Stimulated activated CD8-positive, alpha-beta memory T cell treated with anti-CD3 and anti-CD28 coated beads, Interleukin-4, amount 100 ng/mL, for 48 hours (primary cell): ENCODE results near the gene BABAM2.
"Not testable (repeated sequence)": the region's sequence is repeated elsewhere in the genome, so short reads cannot be mapped to it uniquely, and the experiment has no call there.

Experiments used
- DNase-seq: peaks from one replicate; pipeline ENCODE4 v3.0.0-alpha.2; 2020

Gene BABAM2

DNA sequence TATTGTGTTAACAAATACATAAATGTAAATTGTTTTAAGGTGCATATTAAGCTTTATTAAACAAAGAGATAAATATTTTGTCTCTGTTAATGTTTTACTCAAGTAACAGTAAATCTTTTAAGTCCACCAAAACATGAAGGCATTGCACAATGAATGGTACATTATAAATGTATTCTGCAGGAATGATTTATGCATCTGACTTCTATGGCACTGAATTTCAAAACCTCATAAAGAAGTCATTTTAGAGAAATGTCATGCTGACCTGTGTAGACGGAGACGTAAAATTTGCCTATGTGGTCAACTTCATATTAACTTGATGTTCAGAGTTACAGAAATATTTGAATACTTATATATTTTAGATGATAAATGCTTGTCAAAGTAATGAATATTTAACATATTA is 194.7 kb downstream of the BABAM2 start:
- DNase-seq, result no peak

- DNase-seq, result no peak
Measured at GRCh38 chr2:28086611-28087010, 196.1 kb downstream of the BABAM2 start.

DNA sequence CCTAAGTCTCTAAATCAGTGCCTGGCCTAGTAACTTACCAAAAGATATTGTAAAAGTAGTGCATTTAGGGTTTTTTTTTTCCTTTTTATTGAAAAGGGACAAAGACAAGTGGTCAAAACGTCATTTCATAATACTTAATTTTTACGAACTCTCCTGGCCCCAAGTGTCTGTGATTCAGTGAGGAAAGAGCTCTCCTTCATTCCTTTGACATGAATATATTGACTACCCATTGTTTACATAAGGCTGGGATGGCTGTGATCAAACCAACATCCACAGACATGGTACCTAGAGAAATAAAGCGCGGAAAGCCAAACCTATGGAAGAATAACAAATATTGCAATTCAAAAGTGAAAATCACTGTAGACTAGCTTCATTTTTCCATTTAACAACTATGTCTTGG is 198.4 kb downstream of the BABAM2 start:
- no peak for DNase-seq

GRCh38 chr2:28089486-28089885 is 199.0 kb downstream of the BABAM2 start:
- no peak for DNase-seq

- no peak for DNase-seq
Measured at GRCh38 chr2:28093308-28093707, 202.8 kb downstream of the BABAM2 start.

- DNase-seq, result no peak
Measured at GRCh38 chr2:28093768-28094167, 203.2 kb downstream of the BABAM2 start.

- no peak for DNase-seq
Measured at GRCh38 chr2:28094739-28095138, 204.2 kb downstream of the BABAM2 start.

DNA sequence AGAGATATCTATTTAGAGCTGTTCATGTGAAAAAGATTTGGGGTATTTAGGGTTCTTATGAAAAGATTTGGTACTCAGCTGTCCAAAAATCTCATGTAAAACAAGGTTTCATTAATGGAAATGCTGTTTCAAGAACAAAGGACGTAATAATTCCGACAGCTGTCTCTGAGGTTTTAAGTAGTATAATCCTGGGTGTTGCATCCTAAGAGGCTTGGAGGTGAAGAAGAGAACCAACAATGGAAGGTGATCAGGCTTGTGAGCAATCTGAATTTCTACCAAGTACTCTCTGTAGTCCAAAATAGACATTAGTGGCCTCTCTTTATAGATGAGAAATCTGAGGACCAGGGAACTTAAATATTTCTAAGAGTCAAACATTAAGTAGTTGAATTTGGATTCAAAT is 205.1 kb downstream of the BABAM2 start:
- no peak for DNase-seq

GRCh38 chr2:28096421-28096820 is 205.9 kb downstream of the BABAM2 start:
- no peak for DNase-seq

GRCh38 chr2:28098501-28099225 is 208.1 kb downstream of the BABAM2 start:
- no peak for DNase-seq

- no peak for DNase-seq
Measured at GRCh38 chr2:28101123-28101522, 210.6 kb downstream of the BABAM2 start.

- no peak for DNase-seq
Measured at GRCh38 chr2:28101892-28102291, 211.4 kb downstream of the BABAM2 start.

GRCh38 chr2:28102455-28102874 is 211.9 kb downstream of the BABAM2 start:
- DNase-seq, result no peak

DNA sequence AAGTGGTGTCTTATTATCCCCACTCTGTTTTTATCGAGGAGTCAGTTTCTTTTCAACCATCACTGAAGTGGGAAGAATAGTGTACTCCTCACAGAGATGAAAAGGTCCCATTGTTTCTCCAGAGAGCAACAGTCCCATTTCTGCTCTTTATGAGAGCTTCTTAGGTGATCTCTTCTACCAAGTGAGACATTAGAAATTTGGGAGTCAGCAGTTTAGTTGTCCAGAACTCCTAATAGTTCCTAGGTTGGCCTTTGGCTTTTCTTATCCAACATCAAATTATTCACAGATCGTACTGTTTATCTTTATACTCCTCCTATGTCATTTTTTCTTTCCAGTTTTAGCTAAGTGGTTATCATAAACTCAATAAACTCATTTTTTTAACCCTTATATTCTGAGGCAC is 213.1 kb downstream of the BABAM2 start:
- no peak for DNase-seq

DNA sequence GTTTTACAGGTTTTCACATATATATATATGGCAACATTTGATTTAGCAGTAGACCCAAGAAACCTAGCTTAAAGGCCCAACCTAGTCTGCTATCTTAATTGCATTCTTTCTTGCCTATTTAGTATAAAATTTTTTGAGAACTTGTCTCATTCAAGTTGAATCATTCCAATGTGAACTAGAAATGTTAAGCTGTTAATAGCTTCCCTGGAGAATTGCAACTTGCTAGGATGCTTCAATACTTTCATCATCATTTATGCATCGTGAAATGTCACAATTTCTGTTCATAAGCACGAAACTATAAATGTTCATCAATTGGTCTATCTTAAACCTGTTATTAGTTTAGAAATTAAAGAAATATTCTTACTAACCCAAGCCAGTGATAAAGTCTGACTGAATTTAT is 217.6 kb downstream of the BABAM2 start:
- DNase-seq, result no peak

DNA sequence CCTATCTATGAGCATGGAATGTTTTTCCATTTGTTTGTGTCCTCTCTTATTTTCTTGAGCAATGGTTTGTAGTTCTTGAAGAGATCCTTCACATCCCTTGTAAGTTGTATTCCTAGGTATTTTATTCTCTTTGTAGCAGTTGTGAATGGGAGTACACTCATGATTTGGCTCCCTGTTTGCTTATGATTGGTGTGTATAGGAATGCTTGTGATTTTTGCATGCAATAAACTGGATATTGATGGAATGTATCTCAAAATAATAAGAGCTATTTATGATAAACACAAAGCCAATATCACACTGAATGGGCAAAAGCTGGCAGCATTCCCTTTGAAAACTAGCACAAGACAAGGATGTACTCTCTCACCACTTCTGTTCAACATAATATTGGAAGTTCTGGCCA is 223.2 kb downstream of the BABAM2 start:
- DNase-seq, result not testable (repeated sequence)

GRCh38 chr2:28117104-28117596 is 226.6 kb downstream of the BABAM2 start:
- no peak for DNase-seq

DNA sequence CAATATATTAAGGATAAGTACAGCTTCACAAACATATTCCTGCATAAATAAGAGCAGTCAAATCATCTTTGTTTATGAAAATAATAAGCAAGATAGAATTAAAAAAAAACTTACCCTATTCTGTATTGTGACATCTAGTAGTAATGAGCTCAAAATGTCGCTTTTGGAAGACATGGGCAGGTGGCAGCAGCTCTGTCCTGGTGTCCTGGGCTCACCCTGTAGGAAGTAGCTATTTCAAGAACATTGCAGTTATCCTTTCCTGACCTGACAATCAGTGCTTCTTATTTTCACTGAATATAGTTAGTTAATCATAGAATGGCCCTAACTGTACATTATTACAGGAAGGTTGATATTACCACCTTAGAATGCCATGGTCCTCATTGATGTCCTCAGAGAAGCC is 229.1 kb downstream of the BABAM2 start:
- no peak for DNase-seq

GRCh38 chr2:28128281-28128950 is 237.9 kb downstream of the BABAM2 start:
- no peak for DNase-seq

GRCh38 chr2:28129955-28130695 is 239.6 kb downstream of the BABAM2 start:
- DNase-seq, result no peak

- no peak for DNase-seq
Measured at GRCh38 chr2:28133778-28134177, 243.2 kb downstream of the BABAM2 start.

- no peak for DNase-seq
Measured at GRCh38 chr2:28134262-28134812, 243.8 kb downstream of the BABAM2 start.

DNA sequence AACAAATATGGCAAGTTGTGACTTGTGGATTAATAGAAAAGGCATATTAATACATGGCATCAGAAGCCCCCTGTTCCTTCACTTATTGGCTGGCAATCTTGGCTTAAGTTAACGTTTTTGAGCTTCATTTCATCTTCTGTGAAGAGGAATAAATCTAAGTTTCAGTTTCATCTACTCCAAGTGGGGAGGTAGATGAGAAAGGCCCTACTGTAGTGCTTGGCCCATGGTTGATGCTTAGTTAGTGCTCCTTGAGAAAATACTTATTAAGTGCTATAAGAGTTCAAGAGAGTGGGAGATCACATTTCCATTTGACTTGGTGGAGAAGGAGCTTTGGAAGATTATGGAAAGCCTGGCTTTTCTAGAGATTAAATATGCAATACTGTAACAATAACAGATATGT is 244.3 kb downstream of the BABAM2 start:
- DNase-seq, result no peak

GRCh38 chr2:28135324-28135723 is 244.8 kb downstream of the BABAM2 start:
- DNase-seq, result no peak
